ENCODE results near the gene MYO16. TPM values are rescaled to one million over a fixed set of nuclear protein-coding genes. Genes with fewer than 3 reads are reported as not detected.

MYO16 gene
- total and polyA plus RNA-seq, 4 experiments from 2014 or later, result 0.54 to 14.9 (median 6.3) TPM

DNA sequence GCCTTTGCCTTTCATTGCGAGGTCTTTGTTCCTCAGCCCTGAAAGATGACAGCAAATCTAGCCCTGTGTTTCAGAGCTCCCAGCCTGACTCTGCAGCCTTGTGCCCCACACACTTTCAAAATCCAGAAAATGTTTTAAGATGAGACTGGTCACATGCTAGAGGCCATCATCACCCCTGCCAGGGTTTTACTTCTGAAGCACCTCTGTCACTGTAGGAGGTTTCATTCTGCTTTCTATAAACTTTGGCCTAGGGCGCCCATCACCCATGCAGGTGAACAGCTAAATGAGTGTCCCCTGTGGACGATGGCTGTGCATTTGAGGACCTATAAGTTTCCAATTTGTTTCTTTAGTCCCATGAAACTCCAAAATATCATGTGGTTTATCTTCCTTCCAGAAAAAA is 574.2 kb downstream of the MYO16 start:
- Histone ChIP-seq H3K9me3 (ENCODE audit: control insufficient read depth in 1 of 2, low read length in 2 of 2) (no peaks in the 10 kb centered on the region), H3K27ac (ENCODE audit: low read depth, low read length) (no peak overlapping the region), H3K4me3 (ENCODE audit: low read length in 2 of 2) (no peak overlapping the region), H3K27me3 (ENCODE audit: insufficient read depth, low read length) (no peaks in the 10 kb centered on the region), H3K36me3 (ENCODE audit: insufficient read depth, low read length) (no peaks in the 10 kb centered on the region), H3K4me1 (ENCODE audit: insufficient read depth, low read length) (no peaks in the 10 kb centered on the region)
- Mint-ChIP-seq H3K27ac (no peak overlapping the region), H3K27me3 (peaks cover 0 to 4% of the 10 kb centered on the region in 2 donors), H3K36me3 (no peaks in the 10 kb centered on the region), H3K9me3 (peaks cover 0 to 2% (median 0%) of the 10 kb centered on the region in 8 donors), H3K4me3 (no peak overlapping the region), H3K4me1 (no peaks in the 10 kb centered on the region)
- ChIA-PET CTCF (ENCODE audit: partially characterized antibody) (no interaction called here), POLR2A (ENCODE audit: partially characterized antibody) (no interaction called here)
- no peak for DNase-seq
- intact Hi-C loops (cut with micrococcal nuclease), result no loop called here

DNA sequence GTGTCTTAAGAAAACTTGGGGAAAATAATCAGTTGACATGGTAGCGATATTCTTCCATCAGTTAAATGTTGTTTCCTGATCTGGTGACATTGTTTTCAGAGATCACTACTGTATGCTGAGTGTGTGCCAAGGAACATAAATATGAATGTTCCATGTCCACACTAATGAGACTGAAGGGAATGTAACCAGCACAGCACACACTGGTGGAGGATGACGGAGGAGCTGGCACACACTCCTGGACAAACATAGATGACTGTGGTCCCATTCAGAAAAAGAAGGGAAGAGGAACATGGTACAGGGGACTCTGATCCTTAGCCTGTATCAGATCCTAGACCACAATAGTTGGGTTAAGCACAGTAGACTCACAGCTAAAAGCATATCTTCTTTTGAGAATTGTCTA is 574.8 kb downstream of the MYO16 start:
- Mint-ChIP-seq H3K9me3 (peaks cover 0 to 2% (median 0%) of the 10 kb centered on the region in 8 donors), H3K27me3 (peaks cover 0 to 4% of the 10 kb centered on the region in 2 donors), H3K36me3 (no peaks in the 10 kb centered on the region), H3K27ac (no peak overlapping the region), H3K4me1 (no peaks in the 10 kb centered on the region), H3K4me3 (no peak overlapping the region)
- Histone ChIP-seq H3K4me3 (ENCODE audit: low read length in 2 of 2) (no peak overlapping the region), H3K36me3 (ENCODE audit: insufficient read depth, low read length) (no peaks in the 10 kb centered on the region), H3K4me1 (ENCODE audit: insufficient read depth, low read length) (no peaks in the 10 kb centered on the region), H3K9me3 (ENCODE audit: control insufficient read depth in 1 of 2, low read length in 2 of 2) (no peaks in the 10 kb centered on the region), H3K27ac (ENCODE audit: low read depth, low read length) (no peak overlapping the region), H3K27me3 (ENCODE audit: insufficient read depth, low read length) (no peaks in the 10 kb centered on the region)
- ChIA-PET POLR2A (ENCODE audit: partially characterized antibody) (no interaction called here), CTCF (ENCODE audit: partially characterized antibody) (interaction anchor here (1.1 kb wide), 1 partner anchor 11 kb away, joined by 3 read pairs; no protein-coding TSS in a partner anchor)
- intact Hi-C loops (cut with micrococcal nuclease), result no loop called here
- DNase-seq, result no peak

DNA sequence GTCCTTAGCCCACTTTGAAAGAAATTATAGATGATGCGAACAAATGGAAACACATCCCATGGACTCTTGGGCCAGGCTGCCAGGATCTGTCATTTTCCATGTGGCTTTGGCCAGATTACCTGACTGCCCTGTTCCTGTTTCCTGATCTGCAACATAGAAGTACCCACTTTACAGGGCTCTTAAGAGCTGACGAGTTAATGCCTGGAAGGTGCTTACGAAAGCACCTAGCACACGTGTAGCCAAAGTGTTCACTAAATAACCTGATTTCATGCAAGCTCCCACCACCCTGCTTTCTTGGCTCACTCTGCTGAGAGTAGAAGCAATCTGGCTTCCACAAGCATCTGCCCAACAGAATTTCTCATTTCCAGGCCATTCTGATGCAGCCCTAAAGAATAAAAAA is 575.2 kb downstream of the MYO16 start:
- ChIA-PET CTCF (ENCODE audit: partially characterized antibody) (interaction anchor here (1.1 kb wide), 1 partner anchor 10 kb away, joined by 3 read pairs; no protein-coding TSS in a partner anchor), POLR2A (ENCODE audit: partially characterized antibody) (no interaction called here)
- no peaks in the 10 kb centered on the region for H3K27me3 ChIP-seq (ENCODE audit: insufficient read depth, low read length)
- no peak for DNase-seq
- H3K4me1 ChIP-seq (ENCODE audit: insufficient read depth, low read length), result no peaks in the 10 kb centered on the region
- Mint-ChIP-seq H3K9me3 (peaks cover 0 to 2% (median 0%) of the 10 kb centered on the region in 8 donors), H3K27ac (no peak overlapping the region), H3K27me3 (peaks cover 0 to 4% of the 10 kb centered on the region in 2 donors), H3K36me3 (no peaks in the 10 kb centered on the region), H3K4me1 (no peaks in the 10 kb centered on the region), H3K4me3 (no peak overlapping the region)
- H3K9me3 ChIP-seq (ENCODE audit: control insufficient read depth in 1 of 2, low read length in 2 of 2), result no peaks in the 10 kb centered on the region
- H3K4me3 ChIP-seq (ENCODE audit: low read length in 2 of 2), result no peak overlapping the region
- no peaks in the 10 kb centered on the region for H3K36me3 ChIP-seq (ENCODE audit: insufficient read depth, low read length)
- no peak overlapping the region for H3K27ac ChIP-seq (ENCODE audit: low read depth, low read length)
- intact Hi-C loops (cut with micrococcal nuclease), result no loop called here

DNA sequence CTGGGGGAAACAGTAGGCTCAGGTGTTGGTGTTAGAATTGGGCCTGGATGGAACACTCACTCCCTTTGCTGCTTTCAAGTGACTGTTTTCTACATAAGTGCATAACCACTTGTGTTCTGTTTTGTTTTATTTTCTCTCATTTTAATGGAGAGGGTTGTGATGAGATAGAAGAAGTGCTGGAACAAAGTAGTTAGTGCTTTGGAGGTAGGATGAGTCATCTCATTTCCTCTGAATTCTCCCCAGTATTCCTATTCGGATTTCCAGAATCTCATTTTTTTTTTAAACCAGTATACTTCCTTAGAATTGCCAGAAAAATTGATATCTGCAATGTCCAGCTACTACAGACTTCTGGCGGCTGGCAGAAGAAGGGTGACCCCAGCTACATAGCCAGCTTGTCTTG is 575.9 kb downstream of the MYO16 start:
- no peak overlapping the region for H3K4me3 ChIP-seq (ENCODE audit: low read length in 2 of 2)
- peaks cover 0 to 2% (median 0%) of the 10 kb centered on the region in 8 donors for H3K9me3 Mint-ChIP-seq
- no peak overlapping the region for H3K4me3 Mint-ChIP-seq
- H3K9me3 ChIP-seq (ENCODE audit: control insufficient read depth in 1 of 2, low read length in 2 of 2), result no peaks in the 10 kb centered on the region
- H3K27ac Mint-ChIP-seq, result peak overlapping the region in 1 of 7 donors; percentile 18
- ChIA-PET CTCF (ENCODE audit: partially characterized antibody) (interaction anchor here (1.1 kb wide), 1 partner anchor 10 kb away, joined by 3 read pairs; no protein-coding TSS in a partner anchor), POLR2A (ENCODE audit: partially characterized antibody) (no interaction called here)
- intact Hi-C loops (cut with micrococcal nuclease), result no loop called here
- no peak overlapping the region for H3K27ac ChIP-seq (ENCODE audit: low read depth, low read length)
- no peaks in the 10 kb centered on the region for H3K27me3 ChIP-seq (ENCODE audit: insufficient read depth, low read length)
- no peaks in the 10 kb centered on the region for H3K36me3 ChIP-seq (ENCODE audit: insufficient read depth, low read length)
- DNase-seq, result no peak
- peaks cover 0 to 4% of the 10 kb centered on the region in 2 donors for H3K27me3 Mint-ChIP-seq
- no peaks in the 10 kb centered on the region for H3K4me1 ChIP-seq (ENCODE audit: insufficient read depth, low read length)
- no peaks in the 10 kb centered on the region for H3K36me3 Mint-ChIP-seq
- no peaks in the 10 kb centered on the region for H3K4me1 Mint-ChIP-seq

DNA sequence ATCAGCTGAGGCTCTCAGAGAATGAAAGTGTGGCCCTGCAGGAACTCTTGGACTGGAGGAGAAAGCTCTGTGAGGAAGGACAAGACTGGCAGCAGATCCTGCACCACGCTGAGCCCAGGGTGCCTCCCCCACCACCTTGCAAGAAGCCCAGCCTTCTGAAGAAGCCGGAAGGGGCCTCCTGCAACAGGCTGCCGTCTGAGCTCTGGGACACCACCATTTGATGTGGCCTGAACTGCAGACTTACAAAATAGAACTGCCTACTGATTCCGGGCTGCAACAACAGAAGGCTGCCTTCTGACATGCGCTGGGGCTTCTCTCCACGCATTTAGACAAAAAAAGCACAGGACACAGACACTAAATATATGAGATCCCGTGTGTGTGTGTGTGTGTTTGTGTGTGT is 577.2 kb downstream of the MYO16 start:
- Mint-ChIP-seq H3K27ac (no peak overlapping the region), H3K27me3 (peaks cover 0 to 2% of the 10 kb centered on the region in 2 donors), H3K4me1 (no peaks in the 10 kb centered on the region), H3K9me3 (peaks cover 0 to 1% (median 0%) of the 10 kb centered on the region in 8 donors), H3K4me3 (no peak overlapping the region), H3K36me3 (no peaks in the 10 kb centered on the region)
- no peaks in the 10 kb centered on the region for H3K4me1 ChIP-seq (ENCODE audit: insufficient read depth, low read length)
- H3K27ac ChIP-seq (ENCODE audit: low read depth, low read length), result no peak overlapping the region
- POLR2A ChIA-PET (ENCODE audit: partially characterized antibody), result no interaction called here
- H3K9me3 ChIP-seq (ENCODE audit: control insufficient read depth in 1 of 2, low read length in 2 of 2), result no peaks in the 10 kb centered on the region
- CTCF ChIA-PET (ENCODE audit: partially characterized antibody), result no interaction called here
- intact Hi-C loops (cut with micrococcal nuclease), result no loop called here
- H3K27me3 ChIP-seq (ENCODE audit: insufficient read depth, low read length), result no peaks in the 10 kb centered on the region
- no peak for DNase-seq
- H3K4me3 ChIP-seq (ENCODE audit: low read length in 2 of 2), result no peak overlapping the region
- no peaks in the 10 kb centered on the region for H3K36me3 ChIP-seq (ENCODE audit: insufficient read depth, low read length)

DNA sequence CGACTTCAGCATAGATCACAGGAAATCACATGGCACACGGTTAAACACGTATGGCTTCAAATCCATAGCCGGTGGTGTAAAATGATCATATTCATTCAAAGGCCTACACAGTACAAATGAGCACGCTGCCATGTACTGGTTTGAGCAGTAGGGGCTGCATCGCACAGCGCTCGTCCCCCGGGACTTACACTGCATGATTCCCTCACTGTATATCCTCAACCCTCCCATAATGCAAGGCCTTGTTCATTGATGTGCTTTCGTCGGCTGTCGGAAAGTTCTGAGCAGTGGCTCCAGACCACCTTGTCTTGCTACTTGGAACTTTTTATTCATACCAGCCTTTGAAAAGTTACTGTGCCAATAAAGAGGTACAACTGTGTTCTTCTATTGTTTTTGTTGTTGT is 578.2 kb downstream of the MYO16 start:
- ChIA-PET CTCF (ENCODE audit: partially characterized antibody) (no interaction called here), POLR2A (ENCODE audit: partially characterized antibody) (no interaction called here)
- peaks cover 0 to under 1% (median 0%) of the 10 kb centered on the region in 8 donors for H3K9me3 Mint-ChIP-seq
- Histone ChIP-seq H3K27me3 (ENCODE audit: insufficient read depth, low read length) (no peaks in the 10 kb centered on the region), H3K4me1 (ENCODE audit: insufficient read depth, low read length) (no peaks in the 10 kb centered on the region), H3K4me3 (ENCODE audit: low read length in 2 of 2) (no peak overlapping the region), H3K36me3 (ENCODE audit: insufficient read depth, low read length) (no peaks in the 10 kb centered on the region), H3K9me3 (ENCODE audit: control insufficient read depth in 1 of 2, low read length in 2 of 2) (no peaks in the 10 kb centered on the region), H3K27ac (ENCODE audit: low read depth, low read length) (no peak overlapping the region)
- no peaks in the 10 kb centered on the region for H3K36me3 Mint-ChIP-seq
- H3K27ac Mint-ChIP-seq, result no peak overlapping the region
- intact Hi-C loops (cut with micrococcal nuclease), result no loop called here
- DNase-seq, result no peak
- no peaks in the 10 kb centered on the region for H3K4me1 Mint-ChIP-seq
- H3K27me3 Mint-ChIP-seq, result no peaks in the 10 kb centered on the region
- H3K4me3 Mint-ChIP-seq, result no peak overlapping the region

DNA sequence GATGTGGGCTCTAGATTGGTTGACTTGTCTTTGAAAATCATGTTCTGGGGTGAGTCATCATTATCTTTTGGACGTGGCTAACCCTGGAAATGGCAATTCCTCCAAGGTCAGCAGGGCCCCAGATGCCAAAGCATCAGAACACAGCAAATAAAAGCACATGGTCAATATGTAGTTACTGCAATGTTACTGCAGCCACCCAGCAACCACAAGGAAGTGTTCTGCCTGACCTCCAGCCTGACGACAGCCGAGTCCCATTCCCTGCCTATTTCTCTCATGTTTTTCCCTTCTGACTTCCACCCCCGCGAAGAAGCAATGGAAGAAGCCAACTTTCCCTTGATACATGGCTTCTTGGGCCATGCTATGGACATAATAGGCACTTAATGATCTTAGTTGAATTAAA is 579.1 kb downstream of the MYO16 start:
- Mint-ChIP-seq H3K27me3 (no peaks in the 10 kb centered on the region), H3K4me3 (no peak overlapping the region), H3K36me3 (no peaks in the 10 kb centered on the region), H3K27ac (no peak overlapping the region), H3K9me3 (no peaks in the 10 kb centered on the region), H3K4me1 (no peaks in the 10 kb centered on the region)
- Histone ChIP-seq H3K9me3 (ENCODE audit: control insufficient read depth in 1 of 2, low read length in 2 of 2) (no peaks in the 10 kb centered on the region), H3K27ac (ENCODE audit: low read depth, low read length) (no peak overlapping the region), H3K4me1 (ENCODE audit: insufficient read depth, low read length) (no peaks in the 10 kb centered on the region), H3K4me3 (ENCODE audit: low read length in 2 of 2) (no peak overlapping the region), H3K27me3 (ENCODE audit: insufficient read depth, low read length) (no peaks in the 10 kb centered on the region), H3K36me3 (ENCODE audit: insufficient read depth, low read length) (no peaks in the 10 kb centered on the region)
- intact Hi-C loops (cut with micrococcal nuclease), result no loop called here
- ChIA-PET POLR2A (ENCODE audit: partially characterized antibody) (no interaction called here), CTCF (ENCODE audit: partially characterized antibody) (no interaction called here)
- DNase-seq, result no peak

DNA sequence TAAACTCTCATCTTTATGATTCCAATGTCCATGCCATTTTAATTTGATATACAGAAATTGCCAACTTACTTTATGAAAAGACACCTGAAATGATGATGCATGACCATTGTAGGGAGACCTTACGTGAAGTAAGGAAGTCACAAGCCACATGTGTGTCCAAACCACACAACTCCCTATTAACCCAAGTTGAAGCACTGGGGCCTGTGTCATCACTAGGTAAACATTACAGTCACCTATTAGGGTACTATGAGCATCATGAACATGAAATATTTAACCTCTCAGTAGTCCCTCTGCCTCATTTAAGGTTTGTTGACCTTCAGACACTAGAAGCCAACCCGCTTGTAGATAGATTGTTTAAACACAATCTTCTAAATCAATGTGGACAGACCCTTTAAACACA is 580.1 kb downstream of the MYO16 start:
- Histone ChIP-seq H3K4me1 (ENCODE audit: insufficient read depth, low read length) (no peaks in the 10 kb centered on the region), H3K36me3 (ENCODE audit: insufficient read depth, low read length) (no peaks in the 10 kb centered on the region), H3K27me3 (ENCODE audit: insufficient read depth, low read length) (no peaks in the 10 kb centered on the region), H3K9me3 (ENCODE audit: control insufficient read depth in 1 of 2, low read length in 2 of 2) (no peaks in the 10 kb centered on the region), H3K27ac (ENCODE audit: low read depth, low read length) (no peak overlapping the region), H3K4me3 (ENCODE audit: low read length in 2 of 2) (no peak overlapping the region)
- no peak overlapping the region for H3K27ac Mint-ChIP-seq
- no peaks in the 10 kb centered on the region for H3K4me1 Mint-ChIP-seq
- intact Hi-C loops (cut with micrococcal nuclease), result no loop called here
- H3K9me3 Mint-ChIP-seq, result no peaks in the 10 kb centered on the region
- CTCF ChIA-PET (ENCODE audit: partially characterized antibody), result no interaction called here
- POLR2A ChIA-PET (ENCODE audit: partially characterized antibody), result no interaction called here
- no peak overlapping the region for H3K4me3 Mint-ChIP-seq
- DNase-seq, result no peak
- H3K27me3 Mint-ChIP-seq, result no peaks in the 10 kb centered on the region
- H3K36me3 Mint-ChIP-seq, result no peaks in the 10 kb centered on the region

All from CD4-positive, alpha-beta memory T cell (primary cell).